ENCODE data around the gene EVA1C. TPM values are rescaled to one million over a fixed set of nuclear protein-coding genes. Genes with fewer than 3 reads are reported as not detected.
"Not testable (repeated sequence)": the region's sequence is repeated elsewhere in the genome, so short reads cannot be mapped to it uniquely, and the experiment has no call there.

EVA1C gene
- total RNA-seq, 1 experiment from 2014 or later: 22.2 TPM

DNA sequence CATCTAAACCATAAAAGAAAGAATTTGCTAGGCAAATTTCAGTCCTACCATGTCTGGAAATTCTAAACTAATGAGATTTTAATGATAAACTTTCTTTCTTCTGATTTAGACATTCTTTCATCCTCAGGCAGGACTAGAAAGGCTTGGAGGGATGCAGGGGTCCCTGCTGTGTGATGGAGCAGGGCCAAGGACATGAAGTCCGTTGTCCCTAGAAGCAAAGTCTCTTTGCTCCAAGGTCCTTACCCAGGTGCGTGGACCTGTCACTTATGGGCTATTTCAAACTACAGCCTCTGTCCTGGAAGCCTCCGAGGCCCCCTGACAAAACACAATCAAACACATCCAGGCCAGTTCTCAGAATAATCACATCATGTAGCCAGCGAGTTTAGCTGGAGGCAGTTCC lies 46.3 kb upstream of the EVA1C start:
- intact Hi-C loops (cut with micrococcal nuclease): no loop called here
- no peak for DNase-seq (ENCODE audit: unreplicated experiment)
- H3K27ac Mint-ChIP-seq (ENCODE audit: low read depth, unreplicated experiment): peak overlapping the region; percentile 63

DNA sequence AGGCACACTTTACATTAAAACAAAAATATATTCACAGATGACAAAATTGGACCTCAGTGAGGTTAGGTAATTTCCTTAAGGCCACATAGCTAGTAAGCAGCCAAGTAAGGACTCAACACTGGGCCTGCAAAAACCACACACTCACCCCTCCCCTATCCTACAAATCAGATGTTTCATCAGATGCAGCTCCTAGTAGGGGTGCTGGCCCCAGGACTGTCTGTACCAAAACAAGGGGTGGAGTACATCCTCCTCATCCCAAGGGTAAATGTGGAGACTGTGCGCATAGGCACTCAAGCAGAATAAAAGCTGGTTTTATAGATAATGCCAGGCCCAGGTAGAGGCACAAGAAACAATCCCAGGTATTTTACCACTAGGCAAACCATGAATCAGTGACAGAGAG lies 45.3 kb upstream of the EVA1C start:
- H3K27ac Mint-ChIP-seq (ENCODE audit: low read depth, unreplicated experiment): peak overlapping the region; percentile 63
- H3K36me3 Mint-ChIP-seq (ENCODE audit: insufficient read depth, unreplicated experiment): peaks cover 97% of the 10 kb centered on the region
- intact Hi-C loops (cut with micrococcal nuclease): no loop called here
- POLR2A ChIA-PET: interaction anchor here (0.6 to 4.0 kb wide), 5 partner anchors 8 to 245 kb away, joined by 3 to 16 read pairs (median 3); partner anchors contain the start of gene CFAP298
- H3K4me1 Mint-ChIP-seq (ENCODE audit: insufficient read depth, unreplicated experiment): peaks cover 20% of the 10 kb centered on the region
- no peaks in the 10 kb centered on the region for H3K9me3 Mint-ChIP-seq (ENCODE audit: unreplicated experiment)
- no peak overlapping the region for H3K4me3 Mint-ChIP-seq (ENCODE audit: unreplicated experiment)
- CTCF ChIA-PET: interaction anchor here (0.6 to 1.0 kb wide), 4 partner anchors 14 to 153 kb away, joined by 3 to 4 read pairs (median 3); no protein-coding TSS in a partner anchor
- no TSS peak for BruUV-seq (replicated peaks)
- no peaks in the 10 kb centered on the region for H3K27me3 Mint-ChIP-seq (ENCODE audit: insufficient read depth, unreplicated experiment)
- TF ChIP-seq, protein P1, sequence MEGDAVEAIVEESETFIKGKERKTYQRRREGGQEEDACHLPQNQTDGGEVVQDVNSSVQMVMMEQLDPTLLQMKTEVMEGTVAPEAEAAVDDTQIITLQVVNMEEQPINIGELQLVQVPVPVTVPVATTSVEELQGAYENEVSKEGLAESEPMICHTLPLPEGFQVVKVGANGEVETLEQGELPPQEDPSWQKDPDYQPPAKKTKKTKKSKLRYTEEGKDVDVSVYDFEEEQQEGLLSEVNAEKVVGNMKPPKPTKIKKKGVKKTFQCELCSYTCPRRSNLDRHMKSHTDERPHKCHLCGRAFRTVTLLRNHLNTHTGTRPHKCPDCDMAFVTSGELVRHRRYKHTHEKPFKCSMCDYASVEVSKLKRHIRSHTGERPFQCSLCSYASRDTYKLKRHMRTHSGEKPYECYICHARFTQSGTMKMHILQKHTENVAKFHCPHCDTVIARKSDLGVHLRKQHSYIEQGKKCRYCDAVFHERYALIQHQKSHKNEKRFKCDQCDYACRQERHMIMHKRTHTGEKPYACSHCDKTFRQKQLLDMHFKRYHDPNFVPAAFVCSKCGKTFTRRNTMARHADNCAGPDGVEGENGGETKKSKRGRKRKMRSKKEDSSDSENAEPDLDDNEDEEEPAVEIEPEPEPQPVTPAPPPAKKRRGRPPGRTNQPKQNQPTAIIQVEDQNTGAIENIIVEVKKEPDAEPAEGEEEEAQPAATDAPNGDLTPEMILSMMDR (IDR thresholded peaks at IDR 0.05; ENCODE audit: unreplicated experiment): no peak
- no peak for DNase-seq (ENCODE audit: unreplicated experiment)

More for the DNA sequence above, 46.3 kb upstream of the EVA1C start:
- POLR2A ChIA-PET: interaction anchor here (4.0 kb wide), 1 partner anchor 7 kb away, joined by 16 read pairs; no protein-coding TSS in a partner anchor
- BruUV-seq (replicated peaks): no TSS peak
- H3K4me1 Mint-ChIP-seq (ENCODE audit: insufficient read depth, unreplicated experiment): peaks cover 13% of the 10 kb centered on the region
- CTCF ChIA-PET: interaction anchor here (0.5 to 1.0 kb wide), 2 partner anchors 37 to 789 kb away, joined by 3 to 4 read pairs; no protein-coding TSS in a partner anchor
- TF ChIP-seq, protein P1 (IDR thresholded peaks at IDR 0.05; ENCODE audit: unreplicated experiment): no peak
- H3K27me3 Mint-ChIP-seq (ENCODE audit: insufficient read depth, unreplicated experiment): no peaks in the 10 kb centered on the region
- peaks cover 97% of the 10 kb centered on the region for H3K36me3 Mint-ChIP-seq (ENCODE audit: insufficient read depth, unreplicated experiment)
- H3K9me3 Mint-ChIP-seq (ENCODE audit: unreplicated experiment): no peaks in the 10 kb centered on the region
- H3K4me3 Mint-ChIP-seq (ENCODE audit: unreplicated experiment): no peak overlapping the region

DNA sequence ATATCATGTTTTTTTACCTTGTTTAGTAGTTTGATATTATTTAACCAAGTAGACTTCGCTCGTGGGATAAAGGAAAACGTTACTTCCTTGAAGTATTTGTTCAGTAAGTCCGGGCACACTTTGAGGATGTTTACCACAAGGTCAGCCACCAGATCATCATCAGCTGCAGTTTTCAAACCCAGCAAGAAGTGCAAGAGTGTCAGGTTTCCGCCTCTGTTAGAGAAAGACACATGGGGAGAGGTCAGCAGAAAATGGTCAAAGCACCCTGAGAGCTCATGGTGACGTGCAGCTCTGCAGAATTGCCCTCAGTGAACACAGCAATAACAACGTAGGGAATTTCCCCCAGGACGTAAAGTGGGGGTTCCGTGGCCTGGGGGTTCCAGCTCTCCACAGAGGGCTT lies 44.1 kb upstream of the EVA1C start:
- intact Hi-C loops (cut with micrococcal nuclease): no loop called here
- H3K9me3 Mint-ChIP-seq (ENCODE audit: unreplicated experiment): no peaks in the 10 kb centered on the region
- H3K4me1 Mint-ChIP-seq (ENCODE audit: insufficient read depth, unreplicated experiment): peaks cover 32% of the 10 kb centered on the region
- no peak for DNase-seq (ENCODE audit: unreplicated experiment)
- no peak overlapping the region for H3K4me3 Mint-ChIP-seq (ENCODE audit: unreplicated experiment)
- TF ChIP-seq, protein P1 (IDR thresholded peaks at IDR 0.05; ENCODE audit: unreplicated experiment): no peak
- H3K27me3 Mint-ChIP-seq (ENCODE audit: insufficient read depth, unreplicated experiment): no peaks in the 10 kb centered on the region
- BruUV-seq (replicated peaks): no TSS peak
- H3K36me3 Mint-ChIP-seq (ENCODE audit: insufficient read depth, unreplicated experiment): peaks cover 97% of the 10 kb centered on the region
- peak overlapping the region; percentile 63 for H3K27ac Mint-ChIP-seq (ENCODE audit: low read depth, unreplicated experiment)
- ChIA-PET POLR2A (interaction anchor here (0.6 to 4.0 kb wide), 6 partner anchors 9 to 166 kb away, joined by 3 to 16 read pairs (median 3); no protein-coding TSS in a partner anchor), CTCF (interaction anchor here (0.6 to 2.7 kb wide), 5 partner anchors 8 to 233 kb away, joined by 3 to 14 read pairs (median 3); no protein-coding TSS in a partner anchor)

DNA sequence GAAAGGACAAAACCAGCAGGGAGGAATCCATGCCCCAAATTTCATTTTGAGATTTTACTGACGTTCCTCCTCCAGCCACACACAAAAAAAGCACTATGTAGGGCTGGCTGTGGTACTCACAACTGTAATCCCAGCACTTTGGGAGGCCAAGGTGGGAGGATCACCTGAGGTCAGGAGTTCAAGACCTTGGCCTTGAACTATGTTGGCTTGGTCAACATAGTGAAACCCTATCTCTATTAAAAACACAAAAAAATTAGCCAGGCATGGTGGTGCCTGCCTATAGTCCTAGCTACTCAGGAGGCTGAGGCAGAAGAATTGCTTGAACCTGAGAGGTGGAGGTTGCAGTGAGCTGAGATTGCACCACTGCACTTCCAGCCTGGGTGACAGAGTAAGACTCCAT lies 43.5 kb upstream of the EVA1C start:
- H3K4me1 Mint-ChIP-seq (ENCODE audit: insufficient read depth, unreplicated experiment): peaks cover 33% of the 10 kb centered on the region
- BruUV-seq (replicated peaks); intact Hi-C loops (cut with micrococcal nuclease); H3K9me3 Mint-ChIP-seq (ENCODE audit: unreplicated experiment); H3K27me3 Mint-ChIP-seq (ENCODE audit: insufficient read depth, unreplicated experiment); H3K4me3 Mint-ChIP-seq (ENCODE audit: unreplicated experiment); DNase-seq (ENCODE audit: unreplicated experiment): not testable (repeated sequence)
- peaks cover 91% of the 10 kb centered on the region for H3K36me3 Mint-ChIP-seq (ENCODE audit: insufficient read depth, unreplicated experiment)
- ChIA-PET POLR2A (interaction anchor here (0.6 to 4.0 kb wide), 2 partner anchors 10 to 28 kb away, joined by 3 to 16 read pairs; no protein-coding TSS in a partner anchor), CTCF (interaction anchor here (0.6 to 2.7 kb wide), 4 partner anchors 9 to 232 kb away, joined by 3 to 14 read pairs (median 3); no protein-coding TSS in a partner anchor)
- peak overlapping the region; percentile 63 for H3K27ac Mint-ChIP-seq (ENCODE audit: low read depth, unreplicated experiment)
